Measurements from ENCODE around the gene RHO. TPM values are rescaled to one million over a fixed set of nuclear protein-coding genes. Genes with fewer than 3 reads are reported as not detected.

The RHO gene
- total RNA-seq, 1 experiment from 2014 or later = not detected

- H3K36me3 Mint-ChIP-seq (ENCODE audit: insufficient read depth in 1 of 3, low read depth in 3 of 3) = peaks cover 0 to 7% (median 2%) of the 10 kb centered on the region in 3 experiments; a peak in 4 of 7 replicates
- Histone ChIP-seq H3K9ac (ENCODE audit: extremely low read depth, insufficient read length, low read length) (no peak overlapping the region), H3K4me2 (ENCODE audit: insufficient read depth, insufficient read length, low read length) (no peak overlapping the region), H3K27me3 (ENCODE audit: insufficient read depth, low read length) (no peaks in the 10 kb centered on the region), H3K56ac (ENCODE audit: insufficient read length, low read depth, low read length) (no peak overlapping the region), H3K18ac (ENCODE audit: insufficient read length, low read depth, low read length) (no peak overlapping the region), H3K79me1 (ENCODE audit: insufficient read depth, low read depth, low read length, poor library complexity, severe bottlenecking) (no peaks in the 10 kb centered on the region), H4K8ac (replicated peaks; ENCODE audit: insufficient read length, low read depth, low read length) (no peak overlapping the region), H3K14ac (ENCODE audit: insufficient read depth, low read length) (no peak overlapping the region), H3K4me1 (ENCODE audit: insufficient read depth, low read length) (no peaks in the 10 kb centered on the region), H2BK12ac (ENCODE audit: insufficient read length, low read depth, low read length) (no peak overlapping the region), H2BK5ac (ENCODE audit: insufficient read length, low read length) (no peak overlapping the region), H4K20me1 (ENCODE audit: control insufficient read depth, insufficient read depth, insufficient read length) (no peaks in the 10 kb centered on the region), H4K5ac (ENCODE audit: insufficient read length, low read depth, low read length) (no peak overlapping the region), H2AFZ (ENCODE audit: low read length) (no peak overlapping the region), H3K79me2 (ENCODE audit: insufficient read depth, low read length) (no peaks in the 10 kb centered on the region), H3K4ac (ENCODE audit: low read depth, low read length) (no peak overlapping the region), H2AK5ac (ENCODE audit: insufficient read length, low read length) (no peak overlapping the region), H3K9me3 (ENCODE audit: control insufficient read depth, low read depth, low read length) (no peaks in the 10 kb centered on the region), H2BK20ac (ENCODE audit: low read depth, low read length, poor library complexity, severe bottlenecking) (no peak overlapping the region), H4K91ac (ENCODE audit: insufficient read length, low read depth, low read length) (no peak overlapping the region), H3K23ac (ENCODE audit: insufficient read length, low read depth, low read length) (no peak overlapping the region), H2BK15ac (ENCODE audit: low read depth, low read length) (no peak overlapping the region), H3K23me2 (ENCODE audit: insufficient read length, low read depth, low read length, poor library complexity, severe bottlenecking) (no peaks in the 10 kb centered on the region), H3T11ph (ENCODE audit: low read length) (no peak overlapping the region), H3K27ac (ENCODE audit: insufficient read length, low read depth, low read length) (no peak overlapping the region), H2BK120ac (ENCODE audit: low read depth, low read length, poor library complexity, severe bottlenecking) (no peak overlapping the region)
- H3K9me3 Mint-ChIP-seq = no peaks in the 10 kb centered on the region
- H3K4me3 Mint-ChIP-seq = no peak overlapping the region
- WGBS (ENCODE audit: extremely low coverage, insufficient read length, low lambda C conversion rate) = no CpG with 5 or more reads among the region's 9 CpGs
- H3K27me3 Mint-ChIP-seq (ENCODE audit: low read depth) = no peaks in the 10 kb centered on the region
- DNase-seq = no peak
- no peaks in the 10 kb centered on the region; a peak in 1 of 4 replicates for H3K4me1 Mint-ChIP-seq
- no peak overlapping the region for H3K27ac Mint-ChIP-seq
- no peak for TF ChIP-seq CTCF (conservative IDR thresholded peaks at IDR 0.05)
Measured at GRCh38 chr3:129583289-129583688, 54.9 kb downstream of the RHO start.
